ENCODE measurements around the gene GPS1.

The GPS1 gene

GRCh38 chr17:82101301-82101715, 49.6 kb downstream of the GPS1 start:
- H3K27me3 ChIP-seq (ENCODE audit: control insufficient read depth in 1 of 2, insufficient read depth in 2 of 2, low read length in 2 of 2): no peaks in the 10 kb centered on the region

GRCh38 chr17:82101767-82102679, 50.3 kb downstream of the GPS1 start:
- Histone ChIP-seq H3K36me3 (ENCODE audit: insufficient read depth, low read length) (no peaks in the 10 kb centered on the region), H3K9me3 (ENCODE audit: low read length) (no peaks in the 10 kb centered on the region), H3K9ac (ENCODE audit: low read length) (no peak overlapping the region), H3K27me3 (ENCODE audit: control insufficient read depth in 1 of 2, insufficient read depth in 2 of 2, low read length in 2 of 2) (no peaks in the 10 kb centered on the region), H3K4me3 (ENCODE audit: low read depth in 1 of 2, low read length in 2 of 2) (no peak overlapping the region), H3K27ac (ENCODE audit: low read depth, low read length) (no peak overlapping the region), H3K4me1 (ENCODE audit: insufficient read depth, low read length) (peaks cover 33% of the 10 kb centered on the region)

More at GRCh38 chr17:82101301-82101715, 49.6 kb downstream of the GPS1 start:
- Histone ChIP-seq H3K9me3 (ENCODE audit: low read length) (no peaks in the 10 kb centered on the region), H3K4me3 (ENCODE audit: low read depth in 1 of 2, low read length in 2 of 2) (no peak overlapping the region), H3K4me1 (ENCODE audit: insufficient read depth, low read length) (peaks cover 39% of the 10 kb centered on the region), H3K27ac (ENCODE audit: low read depth, low read length) (no peak overlapping the region), H3K9ac (ENCODE audit: low read length) (no peak overlapping the region), H3K36me3 (ENCODE audit: insufficient read depth, low read length) (no peaks in the 10 kb centered on the region)

- Histone ChIP-seq H3K27me3 (ENCODE audit: control insufficient read depth in 1 of 2, insufficient read depth in 2 of 2, low read length in 2 of 2) (no peaks in the 10 kb centered on the region), H3K27ac (ENCODE audit: low read depth, low read length) (peak overlapping the region; percentile 52), H3K9me3 (ENCODE audit: low read length) (no peaks in the 10 kb centered on the region), H3K36me3 (ENCODE audit: insufficient read depth, low read length) (no peaks in the 10 kb centered on the region), H3K9ac (ENCODE audit: low read length) (no peak overlapping the region), H3K4me3 (ENCODE audit: low read depth in 1 of 2, low read length in 2 of 2) (no peak overlapping the region), H3K4me1 (ENCODE audit: insufficient read depth, low read length) (peaks cover 31% of the 10 kb centered on the region)
Observed at GRCh38 chr17:82103553-82104451, 52.1 kb downstream of the GPS1 start.

GRCh38 chr17:82104797-82105416, 53.2 kb downstream of the GPS1 start:
- Histone ChIP-seq H3K4me1 (ENCODE audit: insufficient read depth, low read length) (peaks cover 23% of the 10 kb centered on the region), H3K4me3 (ENCODE audit: low read depth in 1 of 2, low read length in 2 of 2) (no peak overlapping the region), H3K9me3 (ENCODE audit: low read length) (no peaks in the 10 kb centered on the region), H3K27ac (ENCODE audit: low read depth, low read length) (no peak overlapping the region), H3K9ac (ENCODE audit: low read length) (no peak overlapping the region), H3K27me3 (ENCODE audit: control insufficient read depth in 1 of 2, insufficient read depth in 2 of 2, low read length in 2 of 2) (no peaks in the 10 kb centered on the region), H3K36me3 (ENCODE audit: insufficient read depth, low read length) (no peaks in the 10 kb centered on the region)

GRCh38 chr17:82105417-82105881, 53.8 kb downstream of the GPS1 start:
- no peaks in the 10 kb centered on the region for H3K9me3 ChIP-seq (ENCODE audit: low read length)
- no peak overlapping the region for H3K4me3 ChIP-seq (ENCODE audit: low read depth in 1 of 2, low read length in 2 of 2)
- no peaks in the 10 kb centered on the region for H3K27me3 ChIP-seq (ENCODE audit: control insufficient read depth in 1 of 2, insufficient read depth in 2 of 2, low read length in 2 of 2)
- H3K4me1 ChIP-seq (ENCODE audit: insufficient read depth, low read length): peaks cover 23% of the 10 kb centered on the region
- H3K27ac ChIP-seq (ENCODE audit: low read depth, low read length): no peak overlapping the region
- no peaks in the 10 kb centered on the region for H3K36me3 ChIP-seq (ENCODE audit: insufficient read depth, low read length)
- H3K9ac ChIP-seq (ENCODE audit: low read length): no peak overlapping the region

- Histone ChIP-seq H3K27ac (ENCODE audit: low read depth, low read length) (no peak overlapping the region), H3K36me3 (ENCODE audit: insufficient read depth, low read length) (no peaks in the 10 kb centered on the region), H3K9ac (ENCODE audit: low read length) (no peak overlapping the region), H3K27me3 (ENCODE audit: control insufficient read depth in 1 of 2, insufficient read depth in 2 of 2, low read length in 2 of 2) (no peaks in the 10 kb centered on the region), H3K9me3 (ENCODE audit: low read length) (no peaks in the 10 kb centered on the region), H3K4me3 (ENCODE audit: low read depth in 1 of 2, low read length in 2 of 2) (no peak overlapping the region), H3K4me1 (ENCODE audit: insufficient read depth, low read length) (peaks cover 21% of the 10 kb centered on the region)
Observed at GRCh38 chr17:82105882-82106687, 54.4 kb downstream of the GPS1 start.

GRCh38 chr17:82106688-82107305, 55.1 kb downstream of the GPS1 start:
- no peak overlapping the region for H3K27ac ChIP-seq (ENCODE audit: low read depth, low read length)
- H3K36me3 ChIP-seq (ENCODE audit: insufficient read depth, low read length): no peaks in the 10 kb centered on the region
- no peak overlapping the region for H3K9ac ChIP-seq (ENCODE audit: low read length)
- no peaks in the 10 kb centered on the region for H3K9me3 ChIP-seq (ENCODE audit: low read length)
- peaks cover 15% of the 10 kb centered on the region for H3K4me1 ChIP-seq (ENCODE audit: insufficient read depth, low read length)
- no peak overlapping the region for H3K4me3 ChIP-seq (ENCODE audit: low read depth in 1 of 2, low read length in 2 of 2)
- H3K27me3 ChIP-seq (ENCODE audit: control insufficient read depth in 1 of 2, insufficient read depth in 2 of 2, low read length in 2 of 2): no peaks in the 10 kb centered on the region
